HK-2 (cell line): ENCODE measurements around the gene ANKRD36.
"Not testable (repeated sequence)": the region's sequence is repeated elsewhere in the genome, so short reads cannot be mapped to it uniquely, and the experiment has no call there.

ENCODE experiments used
- DNase-seq: peaks from one replicate; pipeline ENCODE4 v3.0.0-alpha.2; 2018; ENCODE audit not compliant: unreplicated experiment

The ANKRD36 gene

DNA sequence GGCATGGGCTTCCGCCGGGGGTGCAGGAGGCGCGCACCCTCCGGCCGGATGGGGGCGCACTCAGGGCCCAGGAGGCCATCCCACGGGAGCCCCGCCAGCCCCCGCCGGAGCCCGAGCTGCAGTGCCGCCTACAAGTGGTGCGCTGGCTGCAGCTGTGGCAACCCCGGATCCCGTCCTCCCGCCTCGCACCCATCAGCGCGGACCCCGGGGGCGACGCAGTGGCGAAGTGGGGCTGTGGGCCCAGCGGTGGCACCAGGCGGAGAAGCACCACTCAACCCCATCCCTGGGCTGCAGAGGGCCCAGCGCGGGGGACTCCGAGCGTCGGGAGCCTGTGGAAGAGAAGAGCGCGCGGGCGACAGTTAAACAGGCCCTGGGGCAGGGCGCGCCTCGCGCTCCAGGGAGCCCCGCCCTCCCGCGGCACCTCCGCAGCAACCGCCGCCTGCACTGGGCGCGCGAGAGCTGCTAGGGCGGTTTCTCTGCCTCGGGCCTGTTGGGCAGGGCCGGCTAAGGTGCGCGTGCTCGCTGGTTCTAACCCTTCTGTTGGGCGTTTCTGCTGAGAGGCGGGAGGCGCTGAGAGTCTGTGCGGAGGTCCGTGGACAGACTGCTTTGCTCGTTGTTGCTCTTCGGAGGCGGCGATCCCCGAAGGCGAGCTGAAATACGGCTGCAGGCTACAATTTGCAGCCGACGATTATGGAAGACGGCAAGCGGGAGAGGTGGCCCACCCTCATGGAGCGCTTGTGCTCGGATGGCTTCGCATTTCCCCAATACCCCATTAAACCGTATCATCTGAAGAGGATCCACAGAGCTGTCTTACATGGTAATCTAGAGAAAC is at the start of gene ANKRD36:
TSS of gene ANKRD36 (plus strand) at position 104 of the 832 bp plus-strand sequence. CDS start at position 691, 587 bp downstream.
- DNase-seq, result peak; percentile 86

GRCh38 chr2:97066030-97066429 is 46.9 kb upstream of the ANKRD36 start:
- DNase-seq, result not testable (repeated sequence)

- DNase-seq, result no peak
These were observed 45.5 kb upstream of the ANKRD36 start for GRCh38 chr2:97067279-97068004.

DNA sequence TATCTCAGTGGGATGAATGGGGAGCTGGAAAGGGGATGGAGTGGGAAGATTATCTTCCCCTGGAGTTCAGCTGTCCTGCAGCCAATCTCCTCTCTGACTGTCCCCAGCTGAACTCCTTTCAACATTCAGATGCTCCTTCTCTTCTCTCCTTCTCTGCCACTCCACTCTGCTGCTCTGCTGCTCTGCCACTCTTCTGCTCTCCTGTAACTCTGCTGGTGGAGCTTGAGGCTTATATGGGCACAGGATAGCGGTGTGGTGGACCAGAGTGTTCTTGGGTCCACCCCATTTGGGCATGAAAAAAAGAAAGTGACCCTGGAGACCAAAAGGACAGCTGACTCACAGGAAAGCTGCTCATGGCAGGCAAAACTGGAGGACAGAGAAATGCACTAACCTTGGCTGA is 44.9 kb upstream of the ANKRD36 start:
- DNase-seq, result no peak

DNA sequence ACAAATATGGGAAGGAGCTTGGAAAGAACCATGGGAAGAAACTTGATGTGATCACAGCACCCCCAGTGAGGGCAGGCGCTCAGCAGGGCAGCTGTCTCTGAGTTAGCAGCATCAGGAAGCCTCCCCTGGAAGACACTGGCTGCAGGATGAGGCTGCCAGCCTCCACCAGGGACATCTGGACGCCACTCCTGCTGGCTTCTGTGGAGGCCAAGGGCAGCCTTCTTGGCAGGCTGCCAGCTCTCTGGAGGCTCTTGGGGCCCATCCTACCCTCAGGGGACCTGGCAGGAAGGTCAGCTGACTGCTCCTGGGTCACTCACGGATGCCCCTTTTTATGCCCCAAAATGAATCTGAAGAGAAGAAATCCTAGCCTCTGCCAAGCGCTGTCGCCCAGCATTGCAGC is 44.2 kb upstream of the ANKRD36 start:
- DNase-seq, result not testable (repeated sequence)

- not testable (repeated sequence) for DNase-seq
These were observed 42.0 kb upstream of the ANKRD36 start for GRCh38 chr2:97070915-97071314.

- not testable (repeated sequence) for DNase-seq
These were observed 35.7 kb upstream of the ANKRD36 start for GRCh38 chr2:97077213-97077612.

DNA sequence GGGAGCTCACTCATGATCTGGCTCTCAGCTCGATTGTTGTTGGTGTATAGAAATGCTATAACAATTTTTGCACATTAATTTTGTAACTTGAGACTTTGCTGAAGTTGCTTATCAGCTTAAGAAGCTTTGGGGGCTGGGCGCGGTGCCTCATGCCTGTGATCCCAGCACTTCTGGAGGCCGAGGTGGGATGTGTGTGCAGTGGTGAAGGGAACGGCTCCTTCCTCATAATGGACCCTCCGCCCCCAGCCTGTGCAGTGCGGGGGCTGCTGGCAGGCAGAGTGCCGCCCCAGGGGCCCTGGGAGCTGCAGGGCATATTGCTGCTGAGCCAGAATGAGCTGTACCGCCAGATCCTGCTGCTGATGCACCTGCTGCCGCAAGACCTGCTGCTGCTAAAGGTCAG is 32.1 kb upstream of the ANKRD36 start:
- DNase-seq, result not testable (repeated sequence)

DNA sequence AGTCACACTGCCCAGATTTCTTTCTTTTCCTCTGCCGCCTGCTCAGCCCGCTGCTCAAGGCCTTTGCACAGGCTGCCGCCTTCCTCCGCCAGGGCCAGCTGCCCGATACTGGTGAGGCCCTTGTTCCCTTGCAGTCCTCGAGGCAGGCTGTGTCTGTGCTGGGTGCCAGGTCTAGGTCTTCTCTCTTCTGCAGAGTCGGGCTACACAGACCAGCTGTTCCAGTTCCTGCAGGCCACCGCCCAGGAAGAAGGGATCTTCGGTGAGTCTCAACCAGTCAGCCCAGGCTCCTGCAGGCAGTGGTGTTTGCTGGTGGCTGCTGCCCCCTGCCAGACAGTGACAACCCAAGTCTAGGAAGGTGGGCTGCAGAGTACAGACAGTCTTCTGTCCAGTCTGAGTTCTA is 30.7 kb upstream of the ANKRD36 start:
- not testable (repeated sequence) for DNase-seq

- not testable (repeated sequence) for DNase-seq
These were observed 29.4 kb upstream of the ANKRD36 start for GRCh38 chr2:97083516-97083915.

DNA sequence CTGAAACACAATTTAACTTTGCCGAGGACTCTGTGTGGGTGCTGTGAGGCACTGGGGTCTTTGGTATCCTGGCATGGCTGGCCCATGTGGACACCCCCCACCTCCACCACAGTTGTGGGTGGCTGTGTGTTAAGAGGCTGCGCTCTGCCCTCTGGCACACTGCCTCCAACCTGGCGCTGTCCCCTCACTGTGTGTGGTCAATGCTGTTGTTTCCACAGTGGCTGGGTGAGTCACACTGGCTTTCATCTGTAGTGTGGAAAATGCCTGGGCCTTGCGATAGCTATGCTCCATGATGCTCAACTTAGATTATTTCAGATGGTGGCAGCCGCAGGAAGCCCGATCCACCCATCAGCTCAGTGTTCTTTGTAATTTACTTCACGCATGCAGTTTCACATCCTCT is 27.9 kb upstream of the ANKRD36 start:
- DNase-seq, result not testable (repeated sequence)

GRCh38 chr2:97088706-97089105 is 24.2 kb upstream of the ANKRD36 start:
- DNase-seq, result not testable (repeated sequence)

DNA sequence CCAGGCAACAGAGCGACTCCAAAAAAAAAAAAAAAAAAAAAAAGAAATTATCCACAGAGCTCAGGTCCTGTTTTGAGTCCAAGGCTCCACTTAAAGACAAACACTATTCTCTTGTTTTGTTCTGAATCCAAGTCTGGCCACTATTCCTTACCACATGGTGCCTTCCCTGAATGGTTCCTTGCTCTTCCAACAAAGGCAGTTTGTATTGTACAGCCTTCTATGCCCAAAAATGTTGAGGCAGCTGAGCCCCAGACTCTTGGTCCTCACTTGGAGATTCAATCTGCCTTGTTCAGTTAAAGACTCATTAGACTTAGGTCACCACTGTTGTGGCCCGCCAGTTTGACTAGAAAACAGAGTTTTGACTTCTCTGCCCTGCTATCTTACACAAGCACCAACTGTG is 20.0 kb upstream of the ANKRD36 start:
- DNase-seq, result not testable (repeated sequence)

GRCh38 chr2:97093983-97094771 is 18.8 kb upstream of the ANKRD36 start:
- not testable (repeated sequence) for DNase-seq

GRCh38 chr2:97094772-97095611 is 18.0 kb upstream of the ANKRD36 start, which contains the start of gene FAHD2B:
FAHD2B (minus strand) TSS chr2:97094882; CDS start chr2:97091706, 3,176 bp downstream.
- peak; percentile 58 for DNase-seq

DNA sequence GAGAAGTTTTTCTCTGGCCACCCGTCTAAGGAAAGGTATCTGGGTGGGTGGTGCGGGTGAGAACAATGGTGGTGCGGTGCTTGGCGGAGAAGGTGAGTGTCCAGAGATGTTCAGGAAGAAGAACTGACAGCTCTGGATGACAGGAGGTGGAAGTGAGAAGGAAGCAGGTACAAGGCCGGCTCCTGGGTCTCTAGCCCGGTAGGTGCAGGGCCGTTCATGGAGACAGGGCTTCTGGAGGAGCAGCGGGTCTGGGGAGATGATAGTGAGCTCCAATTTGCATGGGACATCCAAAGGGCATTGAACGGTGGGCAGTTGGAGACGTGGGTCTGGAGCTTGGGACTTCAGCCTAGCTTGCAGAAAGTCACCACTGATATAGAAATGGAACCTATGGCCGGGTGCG is 17.3 kb upstream of the ANKRD36 start:
- no peak for DNase-seq

- not testable (repeated sequence) for DNase-seq
These were observed 14.1 kb upstream of the ANKRD36 start for GRCh38 chr2:97098786-97099372.

DNA sequence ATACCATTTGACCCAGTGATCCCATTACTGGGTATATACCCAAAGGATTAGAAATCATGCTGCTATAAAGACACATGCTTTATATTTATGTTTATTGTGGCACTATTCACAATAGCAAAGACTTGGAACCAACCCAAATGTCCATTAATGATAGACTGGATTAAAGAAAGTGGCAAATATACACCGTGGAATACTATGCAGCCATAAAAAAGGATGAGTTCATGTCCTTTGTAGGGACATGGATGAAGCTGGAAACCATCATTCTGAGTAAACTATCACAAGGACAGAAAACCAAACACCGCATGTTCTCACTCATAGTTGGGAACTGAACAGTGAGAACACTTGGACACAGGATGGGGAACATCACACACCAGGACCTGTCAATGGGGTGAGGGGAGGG is 6.1 kb upstream of the ANKRD36 start:
- not testable (repeated sequence) for DNase-seq

DNA sequence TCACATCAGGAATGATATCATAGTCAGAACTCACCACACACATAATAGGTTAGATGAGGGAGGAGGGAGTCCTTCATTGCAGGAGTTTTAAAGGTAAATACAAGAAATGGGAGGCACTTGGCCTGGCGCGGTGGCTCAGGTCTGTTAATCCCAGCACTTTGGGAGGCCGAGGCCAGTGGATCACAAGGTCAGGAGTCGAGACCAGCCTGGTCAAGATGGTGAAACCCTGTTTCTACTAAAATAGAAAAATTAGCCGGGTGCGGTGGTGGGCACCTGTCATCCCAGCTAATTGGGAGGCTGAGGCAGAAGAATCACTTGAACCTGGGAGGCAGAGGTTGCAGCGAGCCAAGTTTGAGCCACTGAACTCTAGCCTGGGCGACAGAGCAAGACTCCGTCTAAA is 1.7 kb upstream of the ANKRD36 start:
- not testable (repeated sequence) for DNase-seq

DNA sequence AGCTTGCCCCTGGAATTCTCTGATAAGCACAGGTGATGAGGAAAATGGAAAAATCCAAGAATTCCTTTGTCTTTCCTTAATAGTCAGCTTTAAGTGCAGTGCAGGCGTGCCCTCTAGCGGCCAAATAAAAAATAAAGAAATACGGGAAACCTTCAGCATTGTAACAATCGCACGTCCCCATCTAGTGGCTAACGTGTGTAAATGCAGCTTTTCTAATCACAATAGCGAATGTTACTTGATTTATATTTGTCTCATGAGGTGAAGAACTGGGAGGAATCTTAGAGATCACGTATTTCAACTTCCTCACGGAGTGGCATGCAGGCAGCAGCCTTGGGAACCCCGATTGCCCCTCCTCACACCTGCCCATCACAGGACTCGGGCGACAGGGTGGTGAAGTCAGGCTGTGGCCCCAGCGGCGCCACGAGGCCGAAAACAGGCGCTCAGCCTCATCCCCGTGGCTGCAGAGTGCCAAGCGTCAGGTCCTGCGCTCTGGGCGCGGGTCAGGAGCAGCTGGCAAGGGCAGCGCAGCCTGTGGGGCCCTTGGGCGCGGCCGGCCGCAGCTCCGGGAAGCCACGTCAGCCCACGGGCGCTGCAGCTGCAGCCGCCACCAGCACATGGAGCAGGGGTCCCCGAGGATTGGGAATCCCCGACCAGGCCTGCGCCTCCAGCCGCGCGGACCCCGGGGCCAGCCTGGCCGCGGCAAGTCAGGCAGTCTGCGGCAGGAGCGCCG is 468 bp upstream of the ANKRD36 start:
- peak; percentile 69 for DNase-seq
